ENCODE measurements around the gene ISG20. TPM values are rescaled to one million over a fixed set of nuclear protein-coding genes. Genes with fewer than 3 reads are reported as not detected.

ISG20 gene
- total RNA-seq, 1 experiment from 2014 or later = 1.8 TPM

DNA sequence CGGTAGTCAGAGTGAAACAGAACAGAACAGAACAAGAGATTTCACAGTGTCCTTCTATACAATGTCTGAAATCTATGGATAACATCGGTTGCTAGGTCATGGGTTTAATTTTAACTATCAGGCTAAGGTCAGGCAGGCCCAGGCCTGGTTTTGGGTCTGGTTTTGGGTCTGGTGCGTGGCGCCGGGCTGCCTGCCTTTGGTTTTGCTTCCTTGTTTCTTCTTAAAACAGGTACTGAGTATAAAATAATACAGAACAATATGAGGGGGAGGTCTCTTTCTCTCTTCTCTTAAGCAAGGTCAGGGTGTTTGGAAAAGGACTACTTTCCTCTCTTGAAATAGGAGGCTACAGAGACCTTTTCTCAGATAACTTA is 16.2 kb upstream of the ISG20 start:
- ChIA-PET CTCF (no interaction called here), POLR2A (ENCODE audit: low non-redundant PET) (no interaction called here)
- peaks cover 16% of the 10 kb centered on the region for H3K36me3 ChIP-seq (ENCODE audit: insufficient read depth, low read length, poor library complexity, severe bottlenecking)
- H3K27me3 ChIP-seq (replicated peaks; ENCODE audit: insufficient read depth, low read depth, low read length, poor library complexity) = no peaks in the 10 kb centered on the region
- H3K9me3 ChIP-seq (ENCODE audit: low read depth, low read length, poor library complexity, severe bottlenecking) = no peaks in the 10 kb centered on the region
- peaks cover 16% of the 10 kb centered on the region for H3K4me1 ChIP-seq (ENCODE audit: insufficient read depth, low read length, poor library complexity, severe bottlenecking)
- TF ChIP-seq EZH2 (IDR thresholded peaks at IDR 0.05; ENCODE audit: borderline replicate concordance, low read depth, low read length, poor library complexity, severe bottlenecking) = no peak
- TF ChIP-seq CTCF (conservative IDR thresholded peaks at IDR 0.05; ENCODE audit: low read depth, low read length) = no peak
- peak overlapping the region; percentile 86 for H3K4me3 ChIP-seq (ENCODE audit: low read depth, low read length, poor library complexity, severe bottlenecking)
- intact Hi-C loops (cut with micrococcal nuclease; ENCODE audit: unreplicated experiment) = loop anchor here (5.0 kb wide), 1 partner anchor 210 kb away; no protein-coding TSS in a partner anchor
- DNase-seq (ENCODE audit: low spot score) = no peak
- BruUV-seq (replicated peaks) = no TSS peak
- peak overlapping the region; percentile 96 for H3K27ac ChIP-seq (ENCODE audit: low read depth, low read length, poor library complexity, severe bottlenecking)

DNA sequence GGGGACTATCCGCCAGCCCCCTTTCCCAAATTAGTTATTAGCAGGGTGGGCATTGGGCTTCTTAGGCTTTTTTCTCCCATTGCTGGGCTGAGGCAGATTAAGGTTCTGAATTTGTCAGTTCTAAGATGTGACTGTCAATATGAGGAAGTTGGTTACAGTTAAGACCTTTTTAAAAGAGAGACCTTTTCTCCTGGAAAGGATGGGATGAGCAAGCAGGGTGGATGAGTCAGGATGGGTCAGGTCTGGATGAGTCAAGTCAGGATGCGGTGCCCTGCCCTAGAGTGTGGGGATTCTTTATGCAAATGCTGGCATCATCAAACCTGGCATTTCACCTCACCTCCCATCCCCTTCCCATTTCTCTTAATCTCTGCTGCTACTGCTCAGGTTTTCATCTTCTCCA is 15.8 kb upstream of the ISG20 start:
- CTCF ChIA-PET = no interaction called here
- TF ChIP-seq CTCF (conservative IDR thresholded peaks at IDR 0.05; ENCODE audit: low read depth, low read length) = no peak
- TF ChIP-seq EZH2 (IDR thresholded peaks at IDR 0.05; ENCODE audit: borderline replicate concordance, low read depth, low read length, poor library complexity, severe bottlenecking) = no peak
- H3K27me3 ChIP-seq (replicated peaks; ENCODE audit: insufficient read depth, low read depth, low read length, poor library complexity) = no peaks in the 10 kb centered on the region
- H3K27ac ChIP-seq (ENCODE audit: low read depth, low read length, poor library complexity, severe bottlenecking) = peak overlapping the region; percentile 96
- no peaks in the 10 kb centered on the region for H3K9me3 ChIP-seq (ENCODE audit: low read depth, low read length, poor library complexity, severe bottlenecking)
- intact Hi-C loops (cut with micrococcal nuclease; ENCODE audit: unreplicated experiment) = loop anchor here (5.0 kb wide), 1 partner anchor 209 kb away; no protein-coding TSS in a partner anchor
- no peak for DNase-seq (ENCODE audit: low spot score)
- POLR2A ChIA-PET (ENCODE audit: low non-redundant PET) = no interaction called here
- no peak overlapping the region for H3K4me3 ChIP-seq (ENCODE audit: low read depth, low read length, poor library complexity, severe bottlenecking)
- peaks cover 16% of the 10 kb centered on the region for H3K4me1 ChIP-seq (ENCODE audit: insufficient read depth, low read length, poor library complexity, severe bottlenecking)
- BruUV-seq (replicated peaks) = no TSS peak
- H3K36me3 ChIP-seq (ENCODE audit: insufficient read depth, low read length, poor library complexity, severe bottlenecking) = peaks cover 20% of the 10 kb centered on the region

DNA sequence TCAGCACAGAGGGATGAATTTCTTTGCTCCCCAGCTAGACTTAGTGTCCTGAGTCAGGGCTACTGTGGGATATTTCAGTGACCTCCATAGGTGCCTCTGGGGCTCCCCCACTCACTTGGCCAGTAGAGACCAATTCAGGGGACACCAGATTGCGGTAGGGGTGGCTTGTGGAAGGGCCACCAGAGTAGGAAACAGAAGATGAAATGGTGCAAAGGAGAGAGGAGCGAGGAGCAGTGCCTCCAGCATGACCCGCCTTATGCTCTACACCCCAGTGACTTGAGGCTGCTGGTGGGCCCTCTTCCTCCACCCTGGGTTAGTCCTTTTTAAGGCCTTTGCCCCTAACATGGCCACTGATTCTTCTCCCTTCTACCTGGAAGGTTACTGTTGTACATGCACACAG is 15.2 kb upstream of the ISG20 start:
- Histone ChIP-seq H3K27ac (ENCODE audit: low read depth, low read length, poor library complexity, severe bottlenecking) (no peak overlapping the region), H3K4me1 (ENCODE audit: insufficient read depth, low read length, poor library complexity, severe bottlenecking) (peaks cover 16% of the 10 kb centered on the region), H3K27me3 (replicated peaks; ENCODE audit: insufficient read depth, low read depth, low read length, poor library complexity) (no peaks in the 10 kb centered on the region), H3K9me3 (ENCODE audit: low read depth, low read length, poor library complexity, severe bottlenecking) (no peaks in the 10 kb centered on the region), H3K4me3 (ENCODE audit: low read depth, low read length, poor library complexity, severe bottlenecking) (no peak overlapping the region), H3K36me3 (ENCODE audit: insufficient read depth, low read length, poor library complexity, severe bottlenecking) (peaks cover 26% of the 10 kb centered on the region)
- POLR2A ChIA-PET (ENCODE audit: low non-redundant PET) = no interaction called here
- intact Hi-C loops (cut with micrococcal nuclease; ENCODE audit: unreplicated experiment) = loop anchor here (5.0 kb wide), 1 partner anchor 209 kb away; no protein-coding TSS in a partner anchor
- no peak for TF ChIP-seq EZH2 (IDR thresholded peaks at IDR 0.05; ENCODE audit: borderline replicate concordance, low read depth, low read length, poor library complexity, severe bottlenecking)
- TF ChIP-seq CTCF (conservative IDR thresholded peaks at IDR 0.05; ENCODE audit: low read depth, low read length) = no peak
- no peak for DNase-seq (ENCODE audit: low spot score)
- BruUV-seq (replicated peaks) = no TSS peak
- CTCF ChIA-PET = interaction anchor here (1.9 kb wide), 1 partner anchor 15 kb away, joined by 6 read pairs; the partner anchor contains the start of gene ISG20
